HG03159 (cell line): ENCODE results near the gene ZNF536.
"Not testable (repeated sequence)": the region's sequence is repeated elsewhere in the genome, so short reads cannot be mapped to it uniquely, and the experiment has no call there.

Experiments
- ATAC-seq: cut with Tn5 transposase; IDR thresholded peaks from one replicate; pipeline ENCODE4 v1.9.1; 2021; ENCODE audit warnings: mild to moderate bottlenecking, moderate library complexity; ENCODE audit not compliant: unreplicated experiment

The ZNF536 gene

DNA sequence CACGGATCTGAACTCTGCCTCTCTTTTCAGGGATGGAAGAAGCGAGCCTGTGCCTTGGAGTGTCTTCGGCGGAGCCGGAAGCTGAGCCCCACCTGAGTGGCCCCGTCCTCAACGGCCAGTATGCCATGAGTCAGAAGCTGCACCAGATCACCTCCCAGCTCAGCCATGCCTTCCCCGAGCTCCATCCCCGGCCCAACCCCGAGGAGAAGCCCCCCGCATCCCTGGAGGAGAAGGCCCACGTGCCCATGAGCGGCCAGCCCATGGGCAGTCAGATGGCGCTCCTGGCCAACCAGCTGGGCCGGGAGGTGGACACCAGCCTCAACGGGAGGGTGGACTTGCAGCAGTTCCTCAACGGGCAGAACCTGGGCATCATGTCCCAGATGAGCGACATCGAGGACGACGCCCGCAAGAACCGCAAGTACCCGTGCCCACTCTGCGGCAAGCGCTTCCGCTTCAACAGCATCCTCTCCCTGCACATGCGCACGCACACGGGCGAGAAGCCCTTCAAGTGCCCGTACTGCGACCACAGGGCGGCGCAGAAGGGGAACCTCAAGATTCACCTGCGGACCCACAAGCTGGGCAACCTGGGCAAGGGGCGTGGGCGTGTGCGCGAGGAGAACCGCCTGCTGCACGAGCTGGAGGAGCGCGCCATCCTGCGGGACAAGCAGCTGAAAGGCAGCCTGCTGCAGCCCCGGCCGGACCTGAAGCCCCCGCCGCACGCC, 71.5 kb downstream of the ZNF536 start:
- ATAC-seq, result no peak

DNA sequence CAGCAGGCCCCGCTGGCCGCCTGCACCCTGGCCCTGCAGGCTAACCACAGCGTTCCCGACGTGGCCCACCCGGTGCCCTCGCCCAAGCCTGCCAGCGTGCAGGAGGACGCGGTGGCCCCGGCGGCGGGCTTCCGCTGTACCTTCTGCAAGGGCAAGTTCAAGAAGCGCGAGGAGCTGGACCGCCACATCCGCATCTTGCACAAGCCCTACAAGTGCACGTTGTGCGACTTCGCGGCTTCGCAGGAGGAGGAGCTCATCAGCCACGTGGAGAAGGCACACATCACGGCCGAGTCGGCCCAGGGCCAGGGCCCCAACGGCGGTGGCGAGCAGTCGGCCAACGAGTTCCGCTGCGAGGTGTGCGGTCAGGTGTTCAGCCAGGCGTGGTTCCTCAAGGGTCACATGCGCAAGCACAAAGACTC, 72.1 kb downstream of the ZNF536 start:
- ATAC-seq, result no peak

DNA sequence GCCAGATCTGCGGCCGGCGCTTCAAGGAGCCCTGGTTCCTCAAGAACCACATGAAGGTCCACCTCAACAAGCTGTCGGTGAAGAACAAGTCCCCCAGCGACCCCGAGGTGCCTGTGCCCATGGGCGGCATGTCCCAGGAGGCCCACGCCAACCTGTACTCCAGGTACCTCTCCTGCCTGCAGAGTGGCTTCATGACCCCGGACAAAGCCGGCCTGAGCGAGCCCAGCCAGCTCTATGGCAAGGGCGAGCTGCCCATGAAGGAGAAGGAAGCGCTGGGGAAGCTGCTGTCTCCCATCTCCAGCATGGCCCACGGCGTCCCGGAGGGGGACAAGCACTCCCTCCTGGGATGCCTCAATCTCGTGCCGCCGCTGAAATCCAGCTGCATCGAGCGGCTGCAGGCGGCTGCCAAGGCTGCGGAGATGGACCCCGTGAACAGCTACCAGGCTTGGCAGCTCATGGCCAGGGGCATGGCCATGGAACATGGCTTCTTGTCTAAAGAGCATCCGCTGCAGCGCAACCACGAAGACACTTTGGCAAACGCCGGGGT, 72.6 kb downstream of the ZNF536 start:
- no peak for ATAC-seq

DNA sequence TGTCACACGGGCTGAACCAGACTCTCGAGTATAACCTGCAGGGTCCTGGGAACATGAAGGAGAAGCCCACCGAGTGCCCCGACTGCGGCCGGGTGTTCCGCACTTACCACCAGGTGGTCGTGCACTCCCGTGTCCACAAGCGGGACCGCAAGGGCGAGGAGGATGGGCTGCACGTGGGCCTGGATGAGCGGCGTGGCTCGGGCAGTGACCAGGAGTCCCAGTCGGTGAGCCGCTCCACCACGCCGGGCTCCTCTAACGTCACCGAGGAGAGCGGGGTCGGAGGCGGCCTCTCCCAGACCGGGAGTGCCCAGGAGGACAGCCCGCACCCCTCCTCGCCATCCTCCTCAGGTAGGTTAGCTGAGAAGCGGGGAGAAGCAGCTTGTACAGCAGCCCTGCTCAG, 73.2 kb downstream of the ZNF536 start:
- ATAC-seq, result no peak

DNA sequence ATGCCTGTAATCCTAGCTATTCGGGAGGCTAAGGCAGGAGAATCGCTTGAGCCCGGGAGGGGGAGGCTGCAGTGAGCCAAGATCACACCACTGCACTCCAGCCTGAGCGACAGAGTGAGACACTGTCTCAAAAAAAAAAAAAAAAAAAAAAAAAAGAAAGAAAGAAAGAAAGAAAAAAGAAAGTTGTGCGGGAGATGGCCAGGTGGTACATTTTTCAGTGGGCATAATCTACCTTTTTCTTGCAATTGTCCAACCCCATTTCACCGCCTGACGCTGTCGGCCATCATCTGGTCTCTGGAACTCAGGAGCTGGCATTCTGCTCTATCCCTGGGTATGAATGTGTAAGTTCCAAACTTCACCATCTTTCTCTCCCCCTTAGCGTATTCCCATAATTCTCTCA, 73.9 kb downstream of the ZNF536 start:
- not testable (repeated sequence) for ATAC-seq

DNA sequence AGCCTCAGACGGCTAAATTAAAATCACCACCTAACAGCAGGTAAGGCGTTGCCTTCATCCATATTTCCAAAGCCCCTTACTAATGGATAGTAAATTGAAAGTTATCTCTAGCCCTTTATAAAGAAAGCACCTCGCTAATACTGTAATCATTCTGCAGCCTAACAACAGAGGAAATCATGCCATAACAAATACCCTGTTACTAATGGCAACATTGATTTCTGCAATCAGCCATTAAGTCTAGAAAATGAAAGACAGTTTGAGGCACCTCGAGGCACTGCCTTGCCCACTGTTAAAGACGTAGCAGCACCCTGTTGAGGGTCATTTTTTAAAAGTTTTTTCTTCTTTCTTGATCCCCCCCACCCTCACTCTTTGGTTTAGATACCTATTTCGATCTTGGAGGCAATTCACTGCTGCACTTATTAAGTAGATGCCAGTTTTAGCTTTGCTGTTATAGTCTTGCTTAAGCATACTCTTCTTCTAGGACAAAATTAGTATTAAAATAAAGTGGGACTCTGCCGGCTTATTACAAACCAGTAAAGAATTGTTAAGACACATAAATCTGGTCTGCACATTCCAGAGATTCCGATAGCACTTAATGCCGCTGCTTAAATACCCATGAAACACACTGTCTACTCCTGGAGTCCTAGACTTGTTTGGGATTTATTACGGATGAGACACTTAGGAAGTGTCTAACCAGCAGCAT, 74.8 kb downstream of the ZNF536 start:
- ATAC-seq, result no peak

DNA sequence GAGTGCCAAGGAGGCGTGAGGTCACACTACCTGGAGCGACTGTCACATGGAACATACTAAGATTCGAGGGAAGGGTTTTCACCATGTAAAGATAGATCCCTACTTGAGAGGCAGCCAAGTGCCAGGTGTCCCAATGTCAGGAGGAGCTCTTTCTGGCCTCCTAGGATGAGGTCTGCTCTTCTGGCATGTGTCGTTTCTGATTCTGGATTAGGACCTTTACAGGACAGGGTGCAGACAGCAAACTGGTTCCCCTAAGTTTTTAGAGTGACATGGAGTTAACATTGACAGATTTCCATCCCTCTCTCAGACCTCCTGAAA, 75.3 kb downstream of the ZNF536 start:
- ATAC-seq, result no peak

DNA sequence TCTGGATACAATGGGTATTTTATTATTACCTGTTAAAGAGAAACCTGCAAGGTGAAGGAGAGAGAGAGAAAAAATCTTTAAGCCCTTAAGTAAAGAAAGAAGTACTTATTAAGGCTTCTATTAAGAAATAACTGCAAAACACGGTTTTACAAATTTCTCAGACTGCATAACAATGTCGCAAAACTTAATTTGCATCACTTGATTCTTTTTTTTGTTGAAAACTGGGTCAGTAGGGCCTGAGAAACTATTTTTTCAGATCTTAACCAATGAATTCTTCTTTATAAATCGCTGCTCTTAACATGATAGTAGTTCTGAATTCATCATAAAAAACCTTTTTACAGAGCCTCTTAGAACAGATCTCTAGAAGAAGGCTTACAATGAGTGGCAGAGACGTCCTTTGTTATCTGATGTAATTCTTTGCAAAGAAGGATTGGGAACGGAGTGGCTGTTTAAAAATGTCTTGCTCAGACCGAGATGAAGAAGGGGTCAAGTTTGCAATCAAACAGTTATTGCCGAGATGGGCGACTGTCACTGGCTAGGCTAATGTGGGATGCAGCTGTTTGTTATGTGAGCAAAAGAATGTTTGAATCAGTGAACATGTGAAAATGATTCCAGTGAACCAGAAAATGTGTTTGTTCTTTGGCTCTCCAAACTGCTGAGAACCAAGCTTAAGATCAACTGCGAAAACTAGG, 76.3 kb downstream of the ZNF536 start:
- no peak for ATAC-seq

DNA sequence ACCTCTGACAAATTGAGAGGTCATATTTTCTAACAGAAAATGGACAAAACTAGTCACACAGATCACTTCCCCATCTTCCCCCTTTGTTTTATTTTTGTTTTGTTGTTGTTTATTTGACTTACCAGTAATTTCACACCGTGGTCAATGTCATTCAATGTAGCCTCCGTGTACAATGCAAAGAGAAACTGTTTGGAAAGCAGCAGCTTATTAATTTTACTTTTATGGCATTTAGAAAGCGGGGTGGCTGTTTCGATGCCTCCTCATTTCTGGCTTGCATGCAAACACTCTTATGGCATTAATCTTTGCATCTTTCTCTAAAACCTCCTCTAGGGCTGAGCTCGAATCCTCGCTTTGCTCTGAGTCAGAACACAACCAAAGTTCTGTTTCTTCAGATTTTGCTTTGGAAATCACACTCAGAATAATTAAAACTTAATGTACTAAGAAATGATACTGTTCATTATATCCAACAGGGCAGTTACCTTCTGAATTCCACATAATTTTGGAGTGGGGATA, 77.0 kb downstream of the ZNF536 start:
- ATAC-seq, result no peak

DNA sequence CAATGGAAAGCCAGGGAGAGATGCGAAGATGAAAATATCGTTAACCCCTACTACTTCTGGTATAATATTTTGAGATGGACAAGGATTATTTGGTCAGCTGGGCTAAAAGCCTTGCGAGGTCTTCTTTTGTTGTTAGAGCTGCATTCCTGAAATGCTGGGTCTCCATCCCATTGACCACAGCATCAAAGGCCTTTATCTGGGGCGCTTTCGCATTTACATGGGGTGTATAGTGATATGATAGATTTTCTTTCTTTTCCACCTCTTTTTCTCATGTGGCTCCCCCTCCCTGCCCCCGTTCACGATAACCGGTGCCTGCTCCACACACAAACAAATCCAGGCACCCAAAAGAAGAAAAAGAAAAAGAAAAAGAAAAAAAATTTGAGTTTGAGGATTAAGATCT, 77.5 kb downstream of the ZNF536 start:
- ATAC-seq, result no peak

DNA sequence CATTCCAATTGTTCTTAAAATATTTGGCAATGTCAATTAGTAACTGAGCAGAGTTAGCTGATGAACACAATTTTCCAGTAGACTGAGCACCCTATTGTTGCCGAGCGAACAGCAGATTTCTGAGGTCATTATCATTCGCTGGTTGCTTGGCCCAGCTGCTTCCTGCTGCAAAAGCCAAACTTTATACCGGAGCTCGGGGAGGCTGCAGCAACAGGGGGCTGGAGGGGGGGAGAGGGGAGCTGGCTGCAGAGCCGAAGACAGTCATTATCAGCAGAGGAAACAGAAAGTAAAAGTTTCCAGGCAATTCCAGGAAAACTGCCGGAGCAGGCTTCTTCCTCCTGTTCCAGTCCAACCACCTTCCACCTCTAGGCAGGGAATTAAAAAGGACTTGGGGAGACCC, 77.9 kb downstream of the ZNF536 start:
- no peak for ATAC-seq

DNA sequence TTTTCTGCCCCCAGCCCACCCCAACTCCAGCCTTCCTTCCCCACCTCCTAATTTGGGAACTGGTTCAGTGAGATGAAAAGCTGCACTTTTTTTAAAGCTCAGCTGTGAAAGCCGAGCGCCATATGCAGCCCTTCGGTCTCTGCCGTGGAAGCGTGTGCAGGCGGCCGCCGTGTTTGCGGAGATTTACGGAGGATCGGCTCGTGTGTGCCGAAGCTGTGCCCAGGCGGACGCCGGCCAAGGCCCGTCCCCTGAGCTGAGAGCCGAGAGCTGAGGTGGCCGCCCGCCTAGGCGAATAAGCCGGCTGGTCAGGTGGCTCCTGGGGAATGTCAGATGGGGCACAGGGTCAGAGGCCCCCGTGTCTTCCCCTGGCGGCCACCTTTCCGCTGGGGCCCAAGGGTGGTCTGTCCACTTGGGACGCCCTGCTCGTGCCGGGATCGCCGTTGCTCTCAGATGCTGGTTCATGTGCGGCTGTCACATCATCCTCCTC, 78.7 kb downstream of the ZNF536 start:
- no peak for ATAC-seq

DNA sequence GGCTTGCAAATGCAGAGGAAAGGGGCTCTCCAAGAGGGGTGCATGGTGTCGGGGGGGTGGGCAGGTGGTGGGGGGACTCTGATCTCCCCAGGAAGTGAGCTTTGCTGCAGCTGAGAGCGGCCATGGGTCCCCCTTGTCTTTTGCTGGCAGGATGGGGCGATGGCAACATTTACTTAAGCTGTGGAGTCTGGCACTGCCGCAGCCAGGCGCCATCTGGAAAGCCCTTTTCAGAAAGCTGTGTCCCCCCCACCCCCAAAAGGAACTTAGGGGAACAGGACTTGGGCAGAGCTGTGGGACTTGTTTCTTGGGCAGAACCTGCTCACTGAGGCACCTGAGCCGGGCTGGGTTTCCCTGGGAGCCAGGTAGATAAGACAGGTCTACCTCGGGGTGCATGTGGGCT, 80.7 kb downstream of the ZNF536 start:
- no peak for ATAC-seq

DNA sequence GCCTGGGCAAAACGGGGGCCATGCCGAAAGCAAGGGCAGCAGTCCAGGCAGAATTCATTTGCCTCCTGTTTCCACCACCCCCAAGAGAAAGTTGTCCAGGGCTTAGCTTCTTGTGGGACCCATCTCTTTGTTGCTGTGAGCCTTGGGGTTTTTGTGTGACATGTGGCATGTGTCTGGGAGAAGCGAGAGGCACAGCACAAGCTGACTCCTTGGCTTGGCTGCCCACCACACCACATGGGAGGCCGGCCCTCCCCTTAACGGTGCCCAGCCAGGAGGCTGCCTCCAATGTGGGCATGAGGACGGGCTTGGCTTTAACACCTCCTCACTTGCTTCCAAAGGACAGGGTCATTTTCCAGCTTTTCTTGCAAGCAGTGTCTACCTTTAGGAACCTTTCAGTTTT, 81.6 kb downstream of the ZNF536 start:
- ATAC-seq, result no peak

DNA sequence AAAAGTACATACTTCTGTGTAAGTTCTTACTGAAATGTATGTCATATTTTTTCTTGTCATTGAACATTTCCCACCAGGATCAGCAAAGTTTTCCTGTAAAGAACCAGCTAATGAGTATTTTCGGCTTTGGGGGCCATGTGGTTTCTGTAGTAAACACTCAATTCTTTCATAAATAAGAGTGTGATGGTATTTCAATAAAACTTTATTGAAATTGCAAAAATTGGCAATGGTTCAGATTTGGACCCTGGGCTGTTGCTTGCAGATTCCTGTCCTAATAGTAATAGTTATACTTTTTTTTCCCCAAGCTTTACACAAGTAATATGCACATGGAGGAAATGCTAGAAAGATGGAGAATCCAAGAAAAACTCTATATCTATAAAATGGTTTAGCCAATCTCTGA, 83.7 kb downstream of the ZNF536 start:
- ATAC-seq, result no peak

DNA sequence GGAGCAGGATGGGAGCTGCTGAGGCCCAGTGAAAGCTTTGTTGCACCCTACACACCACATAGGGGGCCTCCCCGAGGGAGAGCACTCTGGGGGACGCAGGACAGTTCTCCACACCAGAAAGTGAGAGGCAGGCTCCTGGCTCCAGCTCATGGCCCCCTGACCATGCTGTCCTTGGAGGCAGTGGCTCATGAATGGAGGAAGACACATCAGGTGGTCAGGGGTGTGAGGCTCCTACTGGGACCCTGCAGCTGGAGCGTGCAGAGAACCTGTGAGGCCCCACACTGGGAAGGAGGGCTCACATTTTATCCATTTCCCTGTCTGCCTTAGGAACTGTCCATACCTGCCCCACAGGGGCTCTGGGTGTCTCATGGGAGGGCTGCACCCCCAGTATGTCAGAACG, 85.3 kb downstream of the ZNF536 start:
- no peak for ATAC-seq

DNA sequence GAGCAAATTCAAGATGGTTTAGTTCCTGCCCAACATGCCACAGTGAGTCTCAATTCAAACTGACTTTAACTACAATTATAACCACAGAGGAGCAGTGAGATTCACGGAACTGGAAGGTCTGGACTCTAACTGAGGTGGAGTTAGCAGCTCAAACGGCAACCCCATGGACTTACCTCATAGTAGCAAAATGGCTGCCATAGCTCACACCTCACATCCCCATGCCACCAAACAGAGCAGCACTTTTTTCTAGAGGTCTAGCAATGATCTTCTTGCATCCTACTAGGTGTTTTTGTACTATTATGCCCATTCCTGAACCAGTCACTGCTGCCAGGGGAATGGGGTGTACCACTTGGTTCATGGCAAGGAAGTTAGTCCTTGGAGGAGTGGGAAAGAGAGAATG, 87.7 kb downstream of the ZNF536 start:
- ATAC-seq, result no peak

DNA sequence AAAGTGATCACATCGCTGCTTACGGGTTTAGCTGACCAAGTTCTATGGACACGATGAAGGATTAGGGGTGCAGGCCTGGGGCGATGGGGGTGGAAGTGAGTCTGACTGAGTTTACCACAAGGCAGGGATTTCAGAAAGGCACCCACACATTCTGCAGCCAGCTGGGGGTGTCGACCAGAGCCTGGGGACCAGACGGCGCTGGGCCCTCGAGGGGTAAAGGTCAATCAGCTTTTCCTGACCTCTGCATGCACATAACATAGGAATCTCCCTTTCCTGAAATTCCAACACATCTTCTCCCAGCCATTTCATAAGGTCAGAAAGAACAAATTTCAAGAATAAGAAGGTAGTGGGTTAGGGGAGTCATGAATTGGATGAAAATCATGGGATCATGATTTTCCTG, 92.0 kb downstream of the ZNF536 start:
- no peak for ATAC-seq

DNA sequence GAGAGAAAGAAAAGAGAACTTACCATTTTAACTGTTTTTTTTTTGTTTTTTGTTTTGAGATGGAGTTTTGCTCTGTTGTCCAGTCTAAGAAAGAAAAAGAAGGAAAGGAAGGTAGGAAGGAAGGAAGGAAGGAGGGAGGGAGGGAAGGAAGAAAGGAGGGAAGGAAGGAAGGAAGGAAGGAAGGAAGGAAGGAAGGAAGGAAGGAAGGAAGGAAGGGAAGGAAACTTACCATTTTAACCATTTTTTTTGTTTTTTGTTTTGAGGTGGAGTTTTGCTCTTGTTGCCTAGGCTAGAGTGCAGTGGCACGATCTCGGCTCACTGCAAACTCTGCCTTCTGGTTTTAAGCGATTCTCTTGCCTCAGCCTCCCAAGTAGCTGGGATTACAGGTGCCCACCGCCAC, 94.4 kb downstream of the ZNF536 start:
- ATAC-seq, result not testable (repeated sequence)

DNA sequence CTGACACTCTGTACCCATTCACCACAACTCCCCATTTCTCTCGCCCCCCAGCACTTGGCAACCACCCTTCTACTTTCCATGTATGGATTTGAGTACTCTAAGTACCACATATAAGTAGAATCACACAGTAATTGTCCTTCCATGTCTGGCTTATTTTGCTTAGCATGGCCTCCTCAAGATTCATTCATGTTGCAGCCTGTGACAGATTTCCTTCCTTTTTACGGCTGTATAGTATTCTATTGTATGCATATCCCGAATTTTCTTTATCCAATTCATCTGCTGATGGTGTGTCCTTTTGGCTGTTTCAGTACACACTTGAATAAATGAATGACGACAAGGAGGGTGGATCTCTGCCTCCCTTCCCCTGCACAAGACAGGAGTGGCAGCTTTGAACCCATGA, 95.1 kb downstream of the ZNF536 start:
- no peak for ATAC-seq

DNA sequence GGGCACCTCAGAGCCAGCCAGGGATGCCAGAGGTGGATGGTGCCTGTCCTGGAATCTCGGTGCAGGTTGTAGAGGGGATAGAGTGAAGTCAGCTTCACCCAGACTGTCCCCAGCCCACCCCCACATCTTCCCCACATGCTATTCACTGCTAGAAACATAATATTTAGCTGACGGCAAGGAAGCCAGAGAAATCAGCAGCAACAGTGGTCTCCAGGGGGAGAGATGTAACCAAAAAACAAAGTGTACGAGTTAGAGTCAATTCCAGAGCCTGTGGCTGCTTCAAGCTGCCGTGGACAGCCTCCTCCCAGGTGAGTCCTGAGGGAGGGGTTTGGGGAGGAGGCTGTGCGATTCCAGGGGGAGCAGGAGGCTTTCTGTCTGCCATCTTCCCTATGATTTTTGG, 97.6 kb downstream of the ZNF536 start:
- ATAC-seq, result no peak

DNA sequence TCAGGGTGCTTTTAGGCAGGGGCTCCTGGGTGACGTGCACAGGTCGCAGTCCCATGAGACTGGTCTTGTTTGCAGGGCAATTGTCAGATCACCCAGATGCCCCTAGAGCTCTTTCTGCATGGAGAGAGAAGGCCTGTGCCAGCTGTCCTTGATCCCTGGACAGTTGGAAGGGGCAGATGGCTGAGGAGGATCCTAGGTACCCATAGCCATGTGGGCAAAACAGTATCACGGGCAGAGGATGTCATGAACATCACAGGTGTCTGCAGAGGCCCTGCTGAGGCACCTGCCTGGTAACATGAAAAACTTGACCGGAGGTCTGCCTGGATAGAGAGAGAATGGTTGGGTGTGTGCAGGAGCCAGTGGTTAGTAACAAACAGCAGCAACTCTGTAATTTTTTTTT, 99.3 kb downstream of the ZNF536 start:
- no peak for ATAC-seq
